22Rv1 (cell line): Measurements from ENCODE around the gene PTPRD.

ENCODE experiments used
- CTCF ChIP-seq: fragments of 450-650 bp; IDR thresholded peaks from 2 replicates; pipeline ENCODE4 v1.5.1; 2017; ENCODE audit warnings: mild to moderate bottlenecking
- ZFX ChIP-seq: fragments of 450-650 bp; IDR thresholded peaks from 2 replicates; pipeline ENCODE4 v1.6.1; 2017; ENCODE audit warnings: antibody characterized with exemption, borderline replicate concordance

GRCh38 chr9:9410736-9411135, 1202.1 kb downstream of the PTPRD start:
- TF ChIP-seq CTCF = no peak
- no peak for TF ChIP-seq ZFX
